A549 (cell line): ENCODE measurements around the gene TSPEAR. TPM values are rescaled to one million over a fixed set of nuclear protein-coding genes. Genes with fewer than 3 reads are reported as not detected.
A peak's percentile ranks its signal among the peaks of the same experiment; 100 is the strongest.

ENCODE experiments used
- ATAC-seq, 2 experiments: fragments of 200-7000 bp in 1 of 2; fragments of >200 bp in 1 of 2; cut with Nextera tagmentation in 1 of 2; cut with Tn5 transposase in 1 of 2; 3 replicates each; pipeline versions ENCODE4 v1.8.0 to v1.9.1; 2018 to 2020; ENCODE audit warnings: mild to moderate bottlenecking in 1 of 2, moderate library complexity in 1 of 2
- CTCF ChIA-PET: fragments of 300-600 bp; sonication (Branson Sonifier 250); formaldehyde crosslinking; extraction: SDS; loops from one replicate; lab custom pipeline; 2021; ENCODE audit warnings: antibody characterized with exemption, inconsistent platforms; lab: Yijun Ruan, JAX
- POLR2A ChIA-PET: fragments of 350-600 bp; formaldehyde crosslinking; extraction: SDS; loops from one replicate; lab custom pipeline; 2021; ENCODE audit warnings: antibody characterized with exemption, inconsistent platforms; lab: Yijun Ruan, JAX
- DNase-seq, 2 experiments: peaks; one replicate each; pipeline versions ENCODE4 v3.0.0 to v3.0.0-alpha.2; 2011 to 2016; ENCODE audit warnings: low read depth in 1 of 2, low spot score in 1 of 2
- FAIRE-seq: peaks from 2 replicates; lab custom pipeline; 2011; peaks lifted over from hg19 to GRCh38; lab: Jason Lieb, UNC
- H3K27ac ChIP-seq, 2 experiments: fragments of >200 bp; sonication (Bioruptor Twin); formaldehyde crosslinking; 3 replicates each; pipeline ENCODE4 v1.5.1; 2016 to 2017
- H3K4me1 ChIP-seq: fragments of >200 bp; sonication (Bioruptor Twin); formaldehyde crosslinking; 3 replicates; pipeline ENCODE4 v1.6.1; 2016
- H3K4me2 ChIP-seq: fragments of >200 bp; sonication (Bioruptor Twin); formaldehyde crosslinking; 3 replicates; pipeline ENCODE4 v1.6.1; 2016
- H3K4me3 ChIP-seq: fragments of >200 bp; sonication (Bioruptor Twin); formaldehyde crosslinking; 3 replicates; pipeline ENCODE4 v1.5.1; 2016
- H3K9me3 ChIP-seq: fragments of >200 bp; sonication (Bioruptor Twin); formaldehyde crosslinking; 3 replicates; pipeline ENCODE4 v1.6.1; 2016
- ATOH8 ChIP-seq: fragments of 250-450 bp; sonication (Bioruptor Pico); IDR thresholded peaks from 2 replicates; pipeline ENCODE4 v1.5.0; 2020; ENCODE audit warnings: low read depth, mild to moderate bottlenecking, moderate library complexity
- BCL3 ChIP-seq: fragments of >200 bp; sonication (Bioruptor Twin); formaldehyde crosslinking; IDR thresholded peaks from 3 replicates; pipeline ENCODE4 v1.6.1; 2016
- CBX8 ChIP-seq: fragments of 200-600 bp; sonication (generic); IDR thresholded peaks from 2 replicates; pipeline ENCODE4 v1.6.1; 2016
- CHD2 ChIP-seq: fragments of 150-350 bp; IDR thresholded peaks from 2 replicates; pipeline ENCODE4 v1.6.1; 2014; ENCODE audit warnings: low read length; ENCODE audit not compliant: partially characterized antibody
- CHD4 ChIP-seq: fragments of 200-600 bp; sonication (generic); IDR thresholded peaks from 2 replicates; pipeline ENCODE4 v1.6.1; 2016; ENCODE audit warnings: antibody characterized with exemption, mild to moderate bottlenecking, borderline replicate concordance
- E2F6 ChIP-seq: IDR thresholded peaks from 2 replicates; pipeline ENCODE4 v1.6.1; 2012; ENCODE audit warnings: low read depth, borderline replicate concordance
- FOSB ChIP-seq: fragments of 250-450 bp; sonication (Bioruptor Pico); IDR thresholded peaks from 2 replicates; pipeline ENCODE4 v1.5.0; 2020; ENCODE audit warnings: mild to moderate bottlenecking, moderate library complexity
- FOXS1 ChIP-seq: fragments of 250-450 bp; sonication (Bioruptor Pico); IDR thresholded peaks from 2 replicates; pipeline ENCODE4 v1.5.0; 2020; ENCODE audit warnings: mild to moderate bottlenecking, moderate library complexity
- HMGXB4 ChIP-seq: fragments of 250-450 bp; sonication (Bioruptor Pico); IDR thresholded peaks from 2 replicates; pipeline ENCODE4 v1.5.0; 2021; ENCODE audit warnings: mild to moderate bottlenecking, moderate library complexity, borderline replicate concordance
- HOXA7 ChIP-seq: fragments of 250-450 bp; sonication (Bioruptor Pico); IDR thresholded peaks from 2 replicates; pipeline ENCODE4 v1.5.0; 2020; ENCODE audit warnings: mild to moderate bottlenecking, moderate library complexity
- HOXB5 ChIP-seq: fragments of 250-450 bp; sonication (Bioruptor Pico); IDR thresholded peaks from 2 replicates; pipeline ENCODE4 v1.5.0; 2020; ENCODE audit warnings: mild to moderate bottlenecking, moderate library complexity
- KDM1A ChIP-seq: fragments of 200-600 bp; sonication (generic); IDR thresholded peaks from 2 replicates; pipeline ENCODE4 v1.6.1; 2016; ENCODE audit warnings: low read depth, mild to moderate bottlenecking
- KDM5A ChIP-seq: fragments of 200-600 bp; sonication (generic); IDR thresholded peaks from 2 replicates; pipeline ENCODE4 v1.6.1; 2016; ENCODE audit warnings: antibody characterized with exemption, mild to moderate bottlenecking
- MAFK ChIP-seq: fragments of 450-650 bp; IDR thresholded peaks from 2 replicates; pipeline ENCODE4 v1.6.1; 2014; ENCODE audit not compliant: partially characterized antibody
- MYC ChIP-seq: IDR thresholded peaks from 2 replicates; pipeline ENCODE4 v1.6.1; 2012; ENCODE audit warnings: mild to moderate bottlenecking, inconsistent platforms, low read length, improper control_type of control experiment, borderline replicate concordance
- POLR2A ChIP-seq: IDR thresholded peaks from 2 replicates; pipeline ENCODE4 v1.6.1; 2012; ENCODE audit warnings: mild to moderate bottlenecking, low read length
- RCOR1 ChIP-seq: fragments of 150-350 bp; IDR thresholded peaks from 2 replicates; pipeline ENCODE4 v1.6.1; 2014; ENCODE audit warnings: antibody characterized with exemption, low read length, low read depth
- REST ChIP-seq: fragments of 200-600 bp; sonication (generic); IDR thresholded peaks from 2 replicates; pipeline ENCODE4 v1.6.1; 2016; ENCODE audit warnings: antibody characterized with exemption, mild to moderate bottlenecking, moderate library complexity
- RFX5 ChIP-seq: fragments of 450-650 bp; IDR thresholded peaks from 2 replicates; pipeline ENCODE4 v1.7.1; 2014; ENCODE audit warnings: antibody characterized with exemption, mild to moderate bottlenecking, moderate library complexity
- SMC3 ChIP-seq: fragments of >200 bp; sonication (Bioruptor Twin); formaldehyde crosslinking; IDR thresholded peaks from 3 replicates; pipeline ENCODE4 v1.6.1; 2018; ENCODE audit warnings: inconsistent platforms
- SREBF2 ChIP-seq: fragments of 450-650 bp; IDR thresholded peaks from 2 replicates; pipeline ENCODE4 v1.6.1; 2014; ENCODE audit warnings: mild to moderate bottlenecking, moderate library complexity
- TFCP2L1 ChIP-seq: fragments of 250-450 bp; sonication (Bioruptor Pico); IDR thresholded peaks from 2 replicates; pipeline ENCODE4 v1.5.0; 2021; ENCODE audit warnings: mild to moderate bottlenecking
- TP53 ChIP-seq: fragments of 250-450 bp; sonication (Bioruptor Pico); IDR thresholded peaks from 2 replicates; pipeline ENCODE4 v1.5.0; 2021; ENCODE audit warnings: mild to moderate bottlenecking, moderate library complexity
- USF2 ChIP-seq: fragments of 450-650 bp; IDR thresholded peaks from 2 replicates; pipeline ENCODE4 v1.6.1; 2014; ENCODE audit warnings: antibody characterized with exemption
- ZNF302 ChIP-seq: fragments of 250-450 bp; sonication (Bioruptor Pico); IDR thresholded peaks from 2 replicates; pipeline ENCODE4 v1.9.0; 2021; ENCODE audit warnings: inconsistent platforms, mild to moderate bottlenecking, moderate library complexity
- ZSCAN20 ChIP-seq: fragments of 250-450 bp; sonication (Bioruptor Pico); IDR thresholded peaks from 2 replicates; pipeline ENCODE4 v1.8.0; 2022; ENCODE audit warnings: mild to moderate bottlenecking, moderate library complexity
- WGBS: methylation state at CpG from one replicate; pipeline ENCODE4 v1.1.6; 2017; ENCODE audit errors: missing lambda C conversion rate; 5-methylcytosine and 5-hydroxymethylcytosine counted together
- polyA plus RNA-seq, 4 experiments: library from polyadenylated mRNA; depleted of rRNA in 3 of 4; stranded (reverse); fragments of >200 nt; fragmentation: RNase III in 1 of 4; extraction: RNeasy Plus Mini Kit Qiagen cat#74134 plus additional on column Dnase treatment in 1 of 4; gene quantifications; 2 replicates in 3 of 4; 3 replicates in 1 of 4; pipeline ENCODE4 v1.2.3, GENCODE V29; 2011 to 2017

Gene TSPEAR
- polyA plus RNA-seq, 2 of the 4 experiments (the other 2 are of a cell fraction) = not detected

GRCh38 chr21:44449473-44450363 is 261.7 kb downstream of the TSPEAR start:
- CTCF ChIA-PET = no interaction called here
- no peaks in the 10 kb centered on the region for H3K4me1 ChIP-seq

GRCh38 chr21:44448651-44449131 is 262.7 kb downstream of the TSPEAR start:
- no peak overlapping the region for H3K4me2 ChIP-seq
- DNase-seq (no peak), ATAC-seq (no peak), FAIRE-seq (no peak)
- no peak overlapping the region for H3K4me3 ChIP-seq
- no peak overlapping the region for H3K27ac ChIP-seq
- WGBS = 37% methylated on average over 11 of the region's 13 CpGs
- H3K9me3 ChIP-seq = peaks cover 6% of the 10 kb centered on the region; the same call in 2 of the 3 replicates
- CTCF ChIA-PET = no interaction called here
- H3K4me1 ChIP-seq = no peaks in the 10 kb centered on the region
- POLR2A ChIA-PET = no interaction called here
- TF ChIP-seq REST (no peak), RCOR1 (no peak), FOXS1 (CRISPR knock-in tag) (no peak), KDM5A (no peak), HMGXB4 (CRISPR knock-in tag) (no peak), HOXA7 (no peak), FOSB (CRISPR knock-in tag) (no peak), TP53 (CRISPR knock-in tag) (no peak), BCL3 (no peak), E2F6 (no peak), TFCP2L1 (no peak), SREBF2 (no peak), ZSCAN20 (CRISPR knock-in tag) (no peak)

More at GRCh38 chr21:44449473-44450363, 261.7 kb downstream of the TSPEAR start:
- H3K4me2 ChIP-seq = no peak overlapping the region
- FAIRE-seq (no peak), DNase-seq (no peak), ATAC-seq (peak; percentile 49; a peak in 4 of 6 replicates)
- 47% methylated on average over 12 of the region's 28 CpGs for WGBS
- POLR2A ChIA-PET = no interaction called here
- no peak overlapping the region for H3K4me3 ChIP-seq
- TF ChIP-seq MYC (no peak), ZNF302 (CRISPR knock-in tag) (no peak), MAFK (no peak), HOXB5 (CRISPR knock-in tag) (no peak), RFX5 (no peak), FOSB (CRISPR knock-in tag) (no peak), CBX8 (no peak), CHD4 (no peak), CHD2 (no peak), RCOR1 (no peak), USF2 (no peak), SREBF2 (no peak), ATOH8 (no peak), TFCP2L1 (no peak), POLR2A (no peak), BCL3 (no peak), SMC3 (no peak), KDM1A (no peak)
- H3K27ac ChIP-seq = no peak overlapping the region
- H3K9me3 ChIP-seq = peaks cover 16% of the 10 kb centered on the region; the same call in 2 of the 3 replicates
